Measurements from ENCODE around the gene NEIL3.

The NEIL3 gene

DNA sequence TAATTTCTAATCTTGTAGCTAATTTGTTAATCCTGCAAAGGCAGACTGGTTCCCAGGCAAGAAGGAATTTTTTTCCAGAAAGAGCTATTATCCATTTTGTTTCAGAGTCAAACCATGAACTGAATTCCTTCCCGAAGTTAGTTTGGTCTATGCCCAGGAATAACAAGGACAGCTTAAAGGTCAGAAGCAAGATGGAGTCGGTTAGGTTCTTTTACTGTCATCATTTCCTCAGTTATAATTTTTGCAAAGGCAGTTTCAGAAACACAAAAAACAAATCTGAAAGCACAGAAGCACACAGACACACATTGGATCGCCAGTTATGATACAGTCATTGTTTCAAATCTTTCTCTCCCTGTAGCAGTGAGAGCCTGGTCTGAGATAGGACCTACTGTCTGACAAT, 94.7 kb downstream of the NEIL3 start:
- no peak for TF ChIP-seq CTCF (conservative IDR thresholded peaks at IDR 0.05; ENCODE audit: control insufficient read depth, insufficient read depth, low read depth, low read length)
- DNase-seq (ENCODE audit: low read depth) = no peak

DNA sequence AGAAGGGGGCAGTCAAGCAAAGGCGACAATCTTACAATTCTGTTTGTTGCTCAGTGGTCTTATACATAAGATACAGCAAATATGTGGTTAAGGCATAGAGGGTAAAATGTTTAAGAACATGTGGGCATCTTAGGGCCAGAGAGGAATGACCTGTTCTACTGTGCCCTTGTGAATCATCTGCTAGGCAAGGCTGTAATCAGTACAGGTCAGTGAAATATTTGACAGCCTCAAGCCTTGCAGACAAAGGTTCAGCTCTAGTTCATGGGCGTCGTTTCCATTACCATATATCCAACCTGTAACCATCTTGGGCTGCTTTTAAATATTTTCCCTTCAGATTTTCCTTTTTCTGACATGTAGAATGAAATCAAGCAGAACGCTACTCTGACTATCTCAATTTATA, 95.3 kb downstream of the NEIL3 start:
- TF ChIP-seq CTCF (conservative IDR thresholded peaks at IDR 0.05; ENCODE audit: control insufficient read depth, insufficient read depth, low read depth, low read length) = no peak
- no peak for DNase-seq (ENCODE audit: low read depth)
- no peak overlapping the region for H3K4me3 ChIP-seq (ENCODE audit: control insufficient read depth, low read depth, low read length)

More for the DNA sequence above, 94.7 kb downstream of the NEIL3 start:
- no peak overlapping the region for H3K4me3 ChIP-seq (ENCODE audit: control insufficient read depth, low read depth, low read length)

DNA sequence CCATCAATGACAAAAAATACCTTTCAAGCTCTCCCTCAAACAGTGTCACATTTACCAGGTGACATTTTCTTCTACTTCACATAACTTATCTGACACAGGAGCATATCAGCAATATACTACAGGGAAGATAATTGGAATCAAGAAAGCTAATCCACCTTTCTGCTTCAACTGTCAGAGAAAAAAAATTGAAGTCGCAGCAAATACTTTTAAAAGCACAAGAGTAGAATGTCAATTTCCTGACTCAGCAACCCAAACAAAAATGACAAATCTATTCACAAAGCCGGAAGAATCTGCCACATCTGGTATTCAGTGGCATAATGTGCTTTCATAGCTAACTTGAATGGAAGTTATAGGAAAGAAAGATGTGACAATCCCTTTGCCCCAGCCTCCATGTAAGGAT, 95.8 kb downstream of the NEIL3 start:
- no peak for TF ChIP-seq CTCF (conservative IDR thresholded peaks at IDR 0.05; ENCODE audit: control insufficient read depth, insufficient read depth, low read depth, low read length)
- no peak overlapping the region for H3K4me3 ChIP-seq (ENCODE audit: control insufficient read depth, low read depth, low read length)
- DNase-seq (ENCODE audit: low read depth) = no peak

- no peak overlapping the region for H3K4me3 ChIP-seq (ENCODE audit: control insufficient read depth, low read depth, low read length)
- no peak for DNase-seq (ENCODE audit: low read depth)
- no peak for TF ChIP-seq CTCF (conservative IDR thresholded peaks at IDR 0.05; ENCODE audit: control insufficient read depth, insufficient read depth, low read depth, low read length)
Measured at GRCh38 chr4:177408023-177408422, 98.3 kb downstream of the NEIL3 start.

DNA sequence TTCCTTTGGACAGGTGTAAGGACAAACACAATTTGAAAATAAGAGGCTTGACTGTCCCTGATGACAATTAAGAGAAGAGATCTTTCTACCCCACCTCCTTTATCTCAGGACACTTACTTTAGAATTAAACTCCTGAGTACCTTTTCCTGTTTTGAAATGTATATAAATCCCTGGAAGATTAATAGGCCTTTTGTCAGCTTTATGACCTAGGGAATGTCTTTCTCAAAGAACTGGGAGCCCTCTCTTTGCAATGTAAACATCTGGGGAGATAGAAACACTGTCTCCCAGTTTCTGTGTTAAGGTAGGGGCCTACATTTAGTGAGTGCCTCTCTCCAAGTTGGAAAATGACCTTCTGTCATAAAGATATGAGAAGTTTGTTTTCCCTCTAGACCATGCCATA, 100.9 kb downstream of the NEIL3 start:
- TF ChIP-seq CTCF (conservative IDR thresholded peaks at IDR 0.05; ENCODE audit: control insufficient read depth, insufficient read depth, low read depth, low read length) = no peak
- no peak overlapping the region for H3K4me3 ChIP-seq (ENCODE audit: control insufficient read depth, low read depth, low read length)
- no peak for DNase-seq (ENCODE audit: low read depth)

GRCh38 chr4:177411996-177412395, 102.3 kb downstream of the NEIL3 start:
- TF ChIP-seq CTCF (conservative IDR thresholded peaks at IDR 0.05; ENCODE audit: control insufficient read depth, insufficient read depth, low read depth, low read length) = no peak
- DNase-seq (ENCODE audit: low read depth) = no peak
- H3K4me3 ChIP-seq (ENCODE audit: control insufficient read depth, low read depth, low read length) = no peak overlapping the region
